ENCODE measurements around the gene SEPTIN12.

Gene SEPTIN12

GRCh38 chr16:4783251-4783950 is 4.7 kb downstream of the SEPTIN12 start:
- no peak for DNase-seq

- no peak for DNase-seq
Measured at GRCh38 chr16:4780235-4780634, 7.9 kb downstream of the SEPTIN12 start.

GRCh38 chr16:4778050-4778392 is 10.1 kb downstream of the SEPTIN12 start:
- no peak for DNase-seq

GRCh38 chr16:4777339-4778049 is 10.7 kb downstream of the SEPTIN12 start:
- no peak for DNase-seq

- DNase-seq: no peak
Measured at GRCh38 chr16:4776141-4776705, 11.9 kb downstream of the SEPTIN12 start.

- no peak for DNase-seq
Measured at GRCh38 chr16:4775005-4775404, 13.1 kb downstream of the SEPTIN12 start.

GRCh38 chr16:4772351-4772750 is 15.8 kb downstream of the SEPTIN12 start:
- DNase-seq: no peak

GRCh38 chr16:4771646-4772045 is 16.5 kb downstream of the SEPTIN12 start:
- DNase-seq: no peak

GRCh38 chr16:4769306-4769638 is 18.9 kb downstream of the SEPTIN12 start:
- DNase-seq: no peak

GRCh38 chr16:4768549-4769305 is 19.4 kb downstream of the SEPTIN12 start:
- DNase-seq: peak; percentile 89 to 92

GRCh38 chr16:4767872-4768548 is 20.1 kb downstream of the SEPTIN12 start:
- DNase-seq: peak in 1 of 2 donors; percentile 16

- DNase-seq: peak; percentile 98 to 99
Measured at GRCh38 chr16:4766875-4767628, 21.1 kb downstream of the SEPTIN12 start, which contains the start of gene ZNF500. ZNF500 (minus strand) TSS chr16:4767162; CDS start chr16:4765978, 1,184 bp downstream.

GRCh38 chr16:4765511-4766474 is 22.4 kb downstream of the SEPTIN12 start:
- no peak for DNase-seq

GRCh38 chr16:4763791-4764190 is 24.4 kb downstream of the SEPTIN12 start:
- DNase-seq: no peak

GRCh38 chr16:4762205-4762604 is 25.9 kb downstream of the SEPTIN12 start:
- DNase-seq: no peak

- DNase-seq: no peak
Measured at GRCh38 chr16:4760221-4760910, 27.8 kb downstream of the SEPTIN12 start.

- no peak for DNase-seq
Measured at GRCh38 chr16:4755687-4756086, 32.5 kb downstream of the SEPTIN12 start.

GRCh38 chr16:4754865-4755264 is 33.3 kb downstream of the SEPTIN12 start:
- DNase-seq: no peak

- no peak for DNase-seq
Measured at GRCh38 chr16:4753227-4753626, 34.9 kb downstream of the SEPTIN12 start.

All from stimulated activated CD4-positive, alpha-beta T cell treated with anti-CD3 and anti-CD28 coated beads, Interleukin-2, amount 100 ng/mL, for 48 hours (primary cell).